ENCODE results near the gene LRFN4.

Gene LRFN4

DNA sequence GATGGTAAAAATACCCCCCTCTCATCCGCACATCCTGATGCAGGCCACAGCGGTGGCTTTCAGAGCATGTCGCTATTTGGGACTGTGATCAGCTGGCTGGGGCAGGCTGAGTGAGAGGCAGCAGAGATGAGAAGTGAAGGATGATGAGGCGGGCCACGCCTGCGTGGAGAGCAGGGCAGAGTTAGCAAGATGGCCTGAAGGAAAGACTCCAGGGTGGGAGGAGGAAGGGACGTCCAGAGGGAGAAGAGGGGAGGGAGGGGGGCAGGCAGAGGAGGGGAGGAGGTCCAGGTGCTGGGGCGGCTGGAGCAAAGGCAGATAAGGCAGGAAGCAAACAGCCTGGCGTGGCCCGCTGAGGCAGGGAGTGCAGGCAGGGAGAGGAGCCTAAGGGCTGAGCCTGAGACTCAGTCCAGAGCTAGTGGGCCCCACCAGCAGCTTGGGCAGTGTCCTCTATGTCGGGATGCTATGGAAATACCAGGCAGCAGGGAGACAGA lies 29.1 kb downstream of the LRFN4 start:
- H3K4me3 ChIP-seq (ENCODE audit: low read depth, low read length), result no peak overlapping the region
- H3K27ac ChIP-seq, result no peak overlapping the region
- peaks cover 23% of the 10 kb centered on the region for H3K4me1 ChIP-seq

DNA sequence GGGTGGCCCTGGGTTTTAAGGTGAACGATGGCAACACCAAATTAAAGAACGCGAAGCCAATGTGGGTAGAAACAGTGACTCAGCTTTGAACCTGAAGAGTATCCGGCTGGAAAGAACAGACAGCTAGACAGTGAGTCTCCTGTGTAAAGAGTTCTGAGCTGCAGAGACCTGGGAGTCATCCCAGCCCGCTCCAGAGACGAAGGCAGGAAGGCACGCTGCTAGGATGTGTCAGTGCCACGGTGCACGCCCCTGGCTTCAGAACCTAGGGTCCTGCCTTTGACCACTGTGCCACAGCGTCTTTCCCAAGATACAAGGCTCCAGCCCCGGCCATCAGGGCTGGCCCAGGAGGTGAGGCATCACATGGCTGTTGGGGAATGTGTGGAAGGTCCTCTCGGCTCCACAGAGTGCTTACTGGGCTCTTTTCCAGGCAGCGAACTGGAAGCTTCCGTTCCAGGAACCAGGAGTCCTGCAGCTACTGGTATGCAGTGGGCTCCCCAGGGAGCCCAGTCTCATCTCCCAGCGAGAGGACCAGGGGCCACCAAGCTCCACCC lies 29.9 kb downstream of the LRFN4 start:
- TF ChIP-seq, protein P1, sequence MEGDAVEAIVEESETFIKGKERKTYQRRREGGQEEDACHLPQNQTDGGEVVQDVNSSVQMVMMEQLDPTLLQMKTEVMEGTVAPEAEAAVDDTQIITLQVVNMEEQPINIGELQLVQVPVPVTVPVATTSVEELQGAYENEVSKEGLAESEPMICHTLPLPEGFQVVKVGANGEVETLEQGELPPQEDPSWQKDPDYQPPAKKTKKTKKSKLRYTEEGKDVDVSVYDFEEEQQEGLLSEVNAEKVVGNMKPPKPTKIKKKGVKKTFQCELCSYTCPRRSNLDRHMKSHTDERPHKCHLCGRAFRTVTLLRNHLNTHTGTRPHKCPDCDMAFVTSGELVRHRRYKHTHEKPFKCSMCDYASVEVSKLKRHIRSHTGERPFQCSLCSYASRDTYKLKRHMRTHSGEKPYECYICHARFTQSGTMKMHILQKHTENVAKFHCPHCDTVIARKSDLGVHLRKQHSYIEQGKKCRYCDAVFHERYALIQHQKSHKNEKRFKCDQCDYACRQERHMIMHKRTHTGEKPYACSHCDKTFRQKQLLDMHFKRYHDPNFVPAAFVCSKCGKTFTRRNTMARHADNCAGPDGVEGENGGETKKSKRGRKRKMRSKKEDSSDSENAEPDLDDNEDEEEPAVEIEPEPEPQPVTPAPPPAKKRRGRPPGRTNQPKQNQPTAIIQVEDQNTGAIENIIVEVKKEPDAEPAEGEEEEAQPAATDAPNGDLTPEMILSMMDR (IDR thresholded peaks at IDR 0.05), result no peak

More for the DNA sequence above, 29.1 kb downstream of the LRFN4 start:
- no peaks in the 10 kb centered on the region for H3K36me3 ChIP-seq (ENCODE audit: control insufficient read depth, insufficient read depth, low read length)
- no peaks in the 10 kb centered on the region for H3K27me3 ChIP-seq (ENCODE audit: control insufficient read depth, insufficient read depth, low read length)
- TF ChIP-seq, protein P1 (IDR thresholded peaks at IDR 0.05), result no peak
- no peaks in the 10 kb centered on the region for H3K9me3 ChIP-seq (ENCODE audit: control insufficient read depth, low read length)
- no peak overlapping the region for H3K4me2 ChIP-seq (ENCODE audit: low read length)
- no peak overlapping the region for H3K9ac ChIP-seq
- H2AFZ ChIP-seq, result no peak overlapping the region
- no peaks in the 10 kb centered on the region for H3K79me2 ChIP-seq

DNA sequence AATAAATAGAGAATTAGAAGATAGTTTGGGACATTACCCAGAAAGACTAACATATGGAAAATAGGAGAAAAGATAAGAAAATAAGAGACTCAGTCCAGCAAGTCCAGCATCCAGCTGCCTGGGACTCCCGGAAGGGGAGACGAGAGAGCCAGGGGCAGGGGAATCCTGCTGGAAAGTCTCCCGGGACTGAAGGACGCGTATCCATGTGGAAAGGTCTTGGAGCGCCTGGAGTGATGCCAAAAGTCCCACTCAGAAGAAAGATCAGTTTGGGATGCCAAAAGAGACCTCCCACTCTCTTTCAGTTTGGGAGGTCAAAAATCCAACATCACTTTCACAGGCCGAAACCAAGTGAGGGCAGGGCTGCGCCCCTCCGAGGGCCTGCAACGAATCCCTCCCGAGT lies 30.7 kb downstream of the LRFN4 start:
- no peak overlapping the region for H3K9ac ChIP-seq
- H3K4me1 ChIP-seq, result peaks cover 10% of the 10 kb centered on the region
- no peaks in the 10 kb centered on the region for H3K79me2 ChIP-seq
- H3K4me2 ChIP-seq (ENCODE audit: low read length), result no peak overlapping the region
- H3K4me3 ChIP-seq (ENCODE audit: low read depth, low read length), result no peak overlapping the region
- no peak overlapping the region for H2AFZ ChIP-seq
- H3K27ac ChIP-seq, result no peak overlapping the region
- H3K27me3 ChIP-seq (ENCODE audit: control insufficient read depth, insufficient read depth, low read length), result no peaks in the 10 kb centered on the region
- no peaks in the 10 kb centered on the region for H3K36me3 ChIP-seq (ENCODE audit: control insufficient read depth, insufficient read depth, low read length)
- TF ChIP-seq, protein P1 (IDR thresholded peaks at IDR 0.05), result no peak
- H3K9me3 ChIP-seq (ENCODE audit: control insufficient read depth, low read length), result no peaks in the 10 kb centered on the region

More for the DNA sequence above, 29.9 kb downstream of the LRFN4 start:
- Histone ChIP-seq H2AFZ (no peak overlapping the region), H3K4me2 (ENCODE audit: low read length) (no peak overlapping the region), H3K9ac (no peak overlapping the region), H3K4me3 (ENCODE audit: low read depth, low read length) (no peak overlapping the region), H3K27ac (no peak overlapping the region), H3K27me3 (ENCODE audit: control insufficient read depth, insufficient read depth, low read length) (no peaks in the 10 kb centered on the region), H3K36me3 (ENCODE audit: control insufficient read depth, insufficient read depth, low read length) (no peaks in the 10 kb centered on the region), H3K9me3 (ENCODE audit: control insufficient read depth, low read length) (no peaks in the 10 kb centered on the region), H3K79me2 (no peaks in the 10 kb centered on the region), H3K4me1 (peaks cover 15% of the 10 kb centered on the region)

DNA sequence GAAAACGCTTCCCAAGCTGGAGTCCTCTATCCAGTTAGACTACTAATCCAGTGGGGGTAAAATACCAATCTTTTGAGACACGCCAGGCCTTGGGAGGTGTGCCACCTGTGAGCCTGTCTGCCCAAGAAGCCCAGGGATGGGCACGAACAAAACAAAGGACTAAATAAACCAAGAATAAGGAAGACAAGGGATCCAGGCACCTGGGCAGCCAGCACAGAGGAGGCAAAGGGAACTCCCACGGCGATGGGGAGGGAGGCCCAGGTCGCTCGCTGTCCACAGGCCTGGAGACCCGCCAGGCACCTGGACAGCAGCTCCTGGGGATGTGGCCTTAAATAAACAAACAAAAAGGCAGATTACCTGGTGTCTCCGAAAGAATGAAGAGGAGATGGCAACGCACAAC lies 31.4 kb downstream of the LRFN4 start:
- no peak overlapping the region for H3K9ac ChIP-seq
- no peaks in the 10 kb centered on the region for H3K79me2 ChIP-seq
- no peaks in the 10 kb centered on the region for H3K27me3 ChIP-seq (ENCODE audit: control insufficient read depth, insufficient read depth, low read length)
- no peak overlapping the region for H3K4me3 ChIP-seq (ENCODE audit: low read depth, low read length)
- no peaks in the 10 kb centered on the region for H3K9me3 ChIP-seq (ENCODE audit: control insufficient read depth, low read length)
- TF ChIP-seq, protein P1 (IDR thresholded peaks at IDR 0.05), result no peak
- H3K4me2 ChIP-seq (ENCODE audit: low read length), result no peak overlapping the region
- no peaks in the 10 kb centered on the region for H3K36me3 ChIP-seq (ENCODE audit: control insufficient read depth, insufficient read depth, low read length)
- H3K27ac ChIP-seq, result no peak overlapping the region
- peaks cover 9% of the 10 kb centered on the region for H3K4me1 ChIP-seq
- no peak overlapping the region for H2AFZ ChIP-seq

DNA sequence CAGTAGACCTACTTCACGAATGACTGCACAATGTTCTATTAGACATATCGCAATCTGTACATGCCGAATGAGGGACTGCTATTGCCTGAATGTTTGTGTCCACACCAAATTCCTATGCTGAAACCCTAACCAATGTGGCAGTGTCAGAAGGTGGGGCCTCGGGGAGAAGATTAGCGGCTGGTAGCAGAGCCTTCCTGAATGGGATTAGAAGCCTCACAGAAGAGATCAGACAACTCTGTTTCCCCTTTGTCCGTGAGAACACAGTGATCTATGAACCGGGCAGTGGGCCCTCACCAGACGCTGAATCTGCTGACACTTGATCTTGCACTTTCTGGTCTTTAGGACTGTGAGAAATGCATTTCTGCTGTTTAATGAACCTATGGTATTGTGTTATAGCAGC lies 33.1 kb downstream of the LRFN4 start:
- Histone ChIP-seq H3K4me1 (peaks cover 6% of the 10 kb centered on the region), H3K27me3 (ENCODE audit: control insufficient read depth, insufficient read depth, low read length) (no peaks in the 10 kb centered on the region), H3K4me3 (ENCODE audit: low read depth, low read length) (no peak overlapping the region), H3K36me3 (ENCODE audit: control insufficient read depth, insufficient read depth, low read length) (no peaks in the 10 kb centered on the region), H3K79me2 (no peaks in the 10 kb centered on the region), H2AFZ (no peak overlapping the region), H3K27ac (no peak overlapping the region), H3K4me2 (ENCODE audit: low read length) (no peak overlapping the region), H3K9ac (no peak overlapping the region), H3K9me3 (ENCODE audit: control insufficient read depth, low read length) (no peaks in the 10 kb centered on the region)
- TF ChIP-seq, protein P1 (IDR thresholded peaks at IDR 0.05), result no peak
